ENCODE results near the gene RETSAT.
A peak's percentile ranks its signal among the peaks of the same experiment; 100 is the strongest.
"Not testable (repeated sequence)": the region's sequence is repeated elsewhere in the genome, so short reads cannot be mapped to it uniquely, and the experiment has no call there.

The RETSAT gene

DNA sequence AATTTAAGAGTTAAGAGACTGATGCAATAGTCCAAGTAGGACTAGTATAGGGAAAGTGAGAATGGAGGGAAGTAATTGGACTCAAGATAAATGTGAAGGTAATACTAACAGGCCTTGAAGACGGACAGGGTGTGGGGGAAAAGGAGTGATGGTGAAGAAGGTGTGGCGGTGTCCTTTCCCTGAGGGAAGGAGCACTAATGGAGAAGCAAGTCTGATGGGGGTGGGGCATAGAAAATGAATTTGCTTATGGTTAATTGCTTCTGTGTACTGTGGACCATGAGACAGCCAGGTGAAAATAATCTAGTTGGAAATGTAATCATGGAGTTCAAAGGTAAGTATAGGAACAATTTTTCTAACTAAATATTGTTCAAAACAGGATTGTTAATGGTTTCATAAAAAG is 19.4 kb downstream of the RETSAT start:
- no peak for TF ChIP-seq CTCF (IDR thresholded peaks at IDR 0.05; ENCODE audit: low read length, missing control alignments)
- no peak for DNase-seq (ENCODE audit: low read depth)
- H3K4me3 ChIP-seq (replicated peaks; ENCODE audit: low read depth, low read length) = no peak overlapping the region

DNA sequence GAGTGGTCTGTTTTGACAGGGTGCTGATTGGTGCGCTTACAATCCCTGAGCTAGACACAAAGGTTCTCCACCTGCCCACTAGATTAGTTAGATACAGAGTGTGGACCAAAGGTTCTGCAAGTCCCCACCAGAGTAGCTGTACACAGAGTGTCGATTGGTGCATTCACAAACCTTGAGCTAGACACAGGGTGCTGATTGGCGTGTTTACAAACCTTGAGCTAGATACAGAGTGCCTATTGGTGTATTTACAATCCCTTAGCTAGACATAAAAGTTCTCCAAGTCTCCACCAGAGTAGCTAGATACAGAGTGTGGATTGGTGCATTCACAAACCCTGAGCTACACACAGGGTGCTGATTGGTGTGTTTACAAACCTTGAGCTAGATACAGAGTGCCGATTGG is 20.5 kb downstream of the RETSAT start:
- DNase-seq (ENCODE audit: low read depth); H3K4me3 ChIP-seq (replicated peaks; ENCODE audit: low read depth, low read length): not testable (repeated sequence)

GRCh38 chr2:85330839-85331636 is 23.3 kb downstream of the RETSAT start:
- no peak for TF ChIP-seq CTCF (IDR thresholded peaks at IDR 0.05; ENCODE audit: low read length, missing control alignments)
- H3K4me3 ChIP-seq (replicated peaks; ENCODE audit: low read depth, low read length) = no peak overlapping the region
- no peak for DNase-seq (ENCODE audit: low read depth)

DNA sequence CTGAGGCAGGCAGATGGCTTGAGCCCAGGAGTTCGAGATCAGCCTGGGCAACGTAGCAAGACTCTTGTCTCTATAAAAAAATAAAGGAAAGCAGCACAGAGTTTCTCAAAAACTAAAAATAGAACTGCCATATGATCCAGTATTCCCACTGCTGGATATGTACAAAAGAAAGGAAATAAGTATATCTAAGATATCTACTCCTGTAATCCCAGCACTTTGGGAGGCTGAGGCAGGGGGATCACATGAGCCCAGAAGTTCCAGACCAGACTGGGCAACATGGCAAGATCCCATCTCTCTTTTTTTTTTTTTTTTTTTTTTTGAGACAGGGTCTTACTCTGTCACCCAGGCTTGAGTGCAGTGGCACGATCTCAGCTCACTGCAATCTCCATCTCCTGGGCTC is 24.6 kb downstream of the RETSAT start:
- H3K4me3 ChIP-seq (replicated peaks; ENCODE audit: low read depth, low read length); DNase-seq (ENCODE audit: low read depth): not testable (repeated sequence)

GRCh38 chr2:85329181-85329651 is 25.1 kb downstream of the RETSAT start:
- H3K4me3 ChIP-seq (replicated peaks; ENCODE audit: low read depth, low read length) = no peak overlapping the region
- no peak for TF ChIP-seq CTCF (IDR thresholded peaks at IDR 0.05; ENCODE audit: low read length, missing control alignments)
- no peak for DNase-seq (ENCODE audit: low read depth)

- peak; percentile 90 for DNase-seq (ENCODE audit: low read depth)
- H3K4me3 ChIP-seq (replicated peaks; ENCODE audit: low read depth, low read length) = peak within 1 kb of the TSS; percentile 86
- TF ChIP-seq CTCF (IDR thresholded peaks at IDR 0.05; ENCODE audit: low read length, missing control alignments) = no peak
Measured at GRCh38 chr2:85327822-85328617, 26.3 kb downstream of the RETSAT start, which contains the start of gene TGOLN2. TSS of gene TGOLN2 (minus strand) at chr2:85327989. CDS start at chr2:85327962, 27 bp downstream.

DNA sequence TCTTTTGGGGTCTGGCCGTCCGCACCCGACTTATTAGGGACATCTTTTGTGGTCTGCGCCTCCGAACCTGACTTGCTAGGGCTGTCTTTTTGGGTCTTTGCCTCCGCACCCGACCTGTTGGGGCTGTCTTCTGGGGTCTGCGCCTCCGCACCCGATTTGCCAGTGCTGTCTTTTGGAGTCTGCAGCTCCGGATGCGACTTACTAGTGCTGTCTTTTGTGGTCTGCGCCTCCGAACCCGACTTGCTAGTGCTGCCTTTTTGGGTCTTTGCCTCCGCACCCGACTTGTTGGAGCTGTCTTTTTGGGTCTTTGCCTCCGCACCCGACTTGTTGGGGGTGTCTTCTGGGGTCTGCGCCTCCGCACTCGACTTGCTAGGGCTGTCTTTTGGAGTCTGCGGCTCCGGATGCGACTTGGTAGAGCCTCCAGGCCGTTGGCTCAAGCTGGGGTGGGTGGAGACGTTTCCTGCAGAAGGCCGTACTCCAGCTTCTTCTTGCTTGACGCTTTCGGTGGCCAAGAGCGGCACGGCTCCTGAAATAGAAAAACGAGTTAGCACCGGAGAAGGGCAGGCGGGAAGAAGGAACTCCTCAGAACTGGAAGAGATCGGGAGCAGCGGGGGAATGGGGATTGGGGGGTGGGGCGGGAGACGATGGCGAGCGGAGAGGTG is 27.0 kb downstream of the RETSAT start:
- DNase-seq (ENCODE audit: low read depth) = peak; percentile 55
- no peak for TF ChIP-seq CTCF (IDR thresholded peaks at IDR 0.05; ENCODE audit: low read length, missing control alignments)
- peak overlapping the region; percentile 86 for H3K4me3 ChIP-seq (replicated peaks; ENCODE audit: low read depth, low read length)

All from fibroblast of pulmonary artery (primary cell).